ENCODE results near the gene TDRD7.
"Not testable (repeated sequence)": the region's sequence is repeated elsewhere in the genome, so short reads cannot be mapped to it uniquely, and the experiment has no call there.

DNA sequence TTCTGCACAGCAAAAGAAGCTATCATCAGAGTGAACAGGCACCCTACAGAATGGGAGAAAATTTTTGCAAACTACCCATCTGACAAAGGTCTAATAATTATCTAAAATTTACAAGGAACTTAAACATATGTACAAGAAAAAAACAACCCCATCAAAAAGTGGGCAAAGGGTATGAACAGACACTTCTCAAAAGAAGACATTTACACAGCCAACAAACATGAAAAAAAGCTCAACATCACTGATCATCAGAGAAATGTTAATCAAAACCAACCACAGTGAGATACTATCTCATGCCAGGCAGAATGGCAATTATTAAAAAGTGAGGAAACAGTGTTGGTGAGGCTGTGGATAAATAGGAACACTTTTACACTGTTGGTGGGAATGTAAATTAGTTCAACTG lies 44.9 kb downstream of the TDRD7 start:
- TF ChIP-seq, protein P1, sequence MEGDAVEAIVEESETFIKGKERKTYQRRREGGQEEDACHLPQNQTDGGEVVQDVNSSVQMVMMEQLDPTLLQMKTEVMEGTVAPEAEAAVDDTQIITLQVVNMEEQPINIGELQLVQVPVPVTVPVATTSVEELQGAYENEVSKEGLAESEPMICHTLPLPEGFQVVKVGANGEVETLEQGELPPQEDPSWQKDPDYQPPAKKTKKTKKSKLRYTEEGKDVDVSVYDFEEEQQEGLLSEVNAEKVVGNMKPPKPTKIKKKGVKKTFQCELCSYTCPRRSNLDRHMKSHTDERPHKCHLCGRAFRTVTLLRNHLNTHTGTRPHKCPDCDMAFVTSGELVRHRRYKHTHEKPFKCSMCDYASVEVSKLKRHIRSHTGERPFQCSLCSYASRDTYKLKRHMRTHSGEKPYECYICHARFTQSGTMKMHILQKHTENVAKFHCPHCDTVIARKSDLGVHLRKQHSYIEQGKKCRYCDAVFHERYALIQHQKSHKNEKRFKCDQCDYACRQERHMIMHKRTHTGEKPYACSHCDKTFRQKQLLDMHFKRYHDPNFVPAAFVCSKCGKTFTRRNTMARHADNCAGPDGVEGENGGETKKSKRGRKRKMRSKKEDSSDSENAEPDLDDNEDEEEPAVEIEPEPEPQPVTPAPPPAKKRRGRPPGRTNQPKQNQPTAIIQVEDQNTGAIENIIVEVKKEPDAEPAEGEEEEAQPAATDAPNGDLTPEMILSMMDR (IDR thresholded peaks at IDR 0.05), result not testable (repeated sequence)
- not testable (repeated sequence) for TF ChIP-seq POLR2A, POLR2AphosphoS5 (IDR thresholded peaks at IDR 0.05)

Measured in prostate gland (tissue), 2 donors.